Sigmoid colon (tissue), 4 donors: ENCODE results near the gene PPFIA2.

Source experiments
- CTCF ChIP-seq, 4 experiments: fragments of 450-650 bp in 3 of 4; fragments of 200-600 bp in 1 of 4; IDR thresholded peaks; one replicate each; pipeline ENCODE4 v1.5.1; 2016 to 2019; ENCODE audit warnings: antibody characterized with exemption in 4 of 4, mild to moderate bottlenecking in 3 of 4, moderate library complexity in 2 of 4
- EP300 ChIP-seq, 4 donors: sonication (generic); formaldehyde crosslinking; IDR thresholded peaks; one replicate each; pipeline ENCODE4 v1.6.1; 2017; ENCODE audit warnings: antibody characterized with exemption in 4 of 4
- POLR2AphosphoS5 ChIP-seq, 4 donors: sonication (generic); formaldehyde crosslinking; IDR thresholded peaks; one replicate each; pipeline ENCODE4 v1.6.1; 2017; ENCODE audit warnings: antibody characterized with exemption in 4 of 4

- TF ChIP-seq POLR2AphosphoS5 (IDR thresholded peaks at IDR 0.05) (peak in 2 of 4 donors; percentile 41 to 53), CTCF (IDR thresholded peaks at IDR 0.05) (no peak), EP300 (IDR thresholded peaks at IDR 0.05) (no peak)
Observed at GRCh38 chr12:81209012-81209411, 550.1 kb downstream of the PPFIA2 start.
